AG04449 (cell line): Measurements from ENCODE around the gene KRT82.
"Not testable (repeated sequence)": the region's sequence is repeated elsewhere in the genome, so short reads cannot be mapped to it uniquely, and the experiment has no call there.

Source experiments
- CTCF ChIA-PET: fragments of 350-600 bp; formaldehyde crosslinking; extraction: SDS; loops from one replicate; lab custom pipeline; 2021; ENCODE audit warnings: antibody characterized with exemption; lab: Yijun Ruan, JAX
- POLR2A ChIA-PET: fragments of 400-600, 350-600 bp; formaldehyde crosslinking; extraction: SDS; loops from one replicate; lab custom pipeline; 2020; ENCODE audit warnings: antibody characterized with exemption, inconsistent platforms; lab: Yijun Ruan, JAX
- DNase-seq: peaks from one replicate; pipeline ENCODE4 v3.0.0-alpha.2; 2010; ENCODE audit warnings: low read depth, low spot score
- H3K4me3 ChIP-seq: 2 replicates; pipeline ENCODE4 v1.5.1; 2011; ENCODE audit warnings: low read depth, mild to moderate bottlenecking, control low read depth, low read length
- TF ChIP-seq, protein P1 (sequence below): IDR thresholded peaks from one replicate; pipeline ENCODE4 v1.5.1; 2011; ENCODE audit warnings: mild to moderate bottlenecking, moderate library complexity, low read length, control low read depth, inconsistent platforms; ENCODE audit not compliant: insufficient read depth; ENCODE audit errors: missing control alignments

KRT82 gene

DNA sequence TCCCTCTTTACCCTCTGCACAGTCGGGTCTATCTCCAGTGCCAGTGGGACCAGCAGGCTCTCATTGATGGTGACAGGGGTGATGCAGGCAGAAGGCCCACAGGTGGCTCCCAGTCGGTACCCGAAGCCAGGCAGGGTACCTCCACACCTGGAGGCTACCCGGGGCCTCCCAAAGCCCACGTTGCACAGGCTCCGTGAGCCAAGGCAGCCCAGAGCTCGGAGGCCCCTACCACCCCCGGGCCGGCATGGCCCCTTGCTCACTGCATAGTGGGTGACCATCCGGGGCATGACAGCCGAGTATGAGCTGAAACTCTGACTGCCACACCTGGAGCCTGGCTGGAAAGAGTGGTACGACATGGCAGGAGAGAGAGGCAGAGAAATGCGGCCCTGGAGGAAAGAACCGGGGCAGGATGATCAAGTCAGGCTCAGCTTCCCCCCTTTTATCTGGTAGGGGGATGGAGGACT lies at the start of gene KRT82:
TSS of gene KRT82 (minus strand) at position 414 of the 464 bp plus-strand sequence. CDS start at position 356, 58 bp downstream.
- POLR2A ChIA-PET = no interaction called here
- CTCF ChIA-PET = interaction anchor here (1.0 kb wide), 1 partner anchor 474 kb away, joined by 3 read pairs; no protein-coding TSS in a partner anchor
- H3K4me3 ChIP-seq = no peak within 1 kb of the TSS
- TF ChIP-seq, protein P1, sequence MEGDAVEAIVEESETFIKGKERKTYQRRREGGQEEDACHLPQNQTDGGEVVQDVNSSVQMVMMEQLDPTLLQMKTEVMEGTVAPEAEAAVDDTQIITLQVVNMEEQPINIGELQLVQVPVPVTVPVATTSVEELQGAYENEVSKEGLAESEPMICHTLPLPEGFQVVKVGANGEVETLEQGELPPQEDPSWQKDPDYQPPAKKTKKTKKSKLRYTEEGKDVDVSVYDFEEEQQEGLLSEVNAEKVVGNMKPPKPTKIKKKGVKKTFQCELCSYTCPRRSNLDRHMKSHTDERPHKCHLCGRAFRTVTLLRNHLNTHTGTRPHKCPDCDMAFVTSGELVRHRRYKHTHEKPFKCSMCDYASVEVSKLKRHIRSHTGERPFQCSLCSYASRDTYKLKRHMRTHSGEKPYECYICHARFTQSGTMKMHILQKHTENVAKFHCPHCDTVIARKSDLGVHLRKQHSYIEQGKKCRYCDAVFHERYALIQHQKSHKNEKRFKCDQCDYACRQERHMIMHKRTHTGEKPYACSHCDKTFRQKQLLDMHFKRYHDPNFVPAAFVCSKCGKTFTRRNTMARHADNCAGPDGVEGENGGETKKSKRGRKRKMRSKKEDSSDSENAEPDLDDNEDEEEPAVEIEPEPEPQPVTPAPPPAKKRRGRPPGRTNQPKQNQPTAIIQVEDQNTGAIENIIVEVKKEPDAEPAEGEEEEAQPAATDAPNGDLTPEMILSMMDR = no peak
- DNase-seq = no peak

DNA sequence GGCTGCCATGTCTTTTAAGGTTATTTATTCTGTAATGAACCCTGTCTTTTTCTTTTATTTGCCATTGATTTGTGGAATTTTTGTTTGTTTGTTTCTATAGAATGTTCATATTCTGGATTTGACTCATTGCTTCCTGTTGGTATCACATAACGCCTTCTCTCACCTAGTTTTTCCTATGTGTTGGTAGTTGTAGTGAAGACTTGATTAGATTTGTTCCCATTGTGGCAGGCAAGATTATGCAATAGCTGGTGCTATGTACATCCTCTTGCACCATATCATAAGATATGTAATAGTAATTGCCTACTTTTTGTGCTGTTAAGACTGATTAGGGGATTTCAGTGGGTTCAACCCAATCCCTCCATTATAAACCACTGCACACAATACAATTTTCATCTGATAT lies 49.7 kb upstream of the KRT82 start:
- CTCF ChIA-PET = interaction anchor here (1.0 kb wide), 1 partner anchor 10 kb away, joined by 3 read pairs; no protein-coding TSS in a partner anchor
- TF ChIP-seq, protein P1 = no peak
- POLR2A ChIA-PET = no interaction called here

DNA sequence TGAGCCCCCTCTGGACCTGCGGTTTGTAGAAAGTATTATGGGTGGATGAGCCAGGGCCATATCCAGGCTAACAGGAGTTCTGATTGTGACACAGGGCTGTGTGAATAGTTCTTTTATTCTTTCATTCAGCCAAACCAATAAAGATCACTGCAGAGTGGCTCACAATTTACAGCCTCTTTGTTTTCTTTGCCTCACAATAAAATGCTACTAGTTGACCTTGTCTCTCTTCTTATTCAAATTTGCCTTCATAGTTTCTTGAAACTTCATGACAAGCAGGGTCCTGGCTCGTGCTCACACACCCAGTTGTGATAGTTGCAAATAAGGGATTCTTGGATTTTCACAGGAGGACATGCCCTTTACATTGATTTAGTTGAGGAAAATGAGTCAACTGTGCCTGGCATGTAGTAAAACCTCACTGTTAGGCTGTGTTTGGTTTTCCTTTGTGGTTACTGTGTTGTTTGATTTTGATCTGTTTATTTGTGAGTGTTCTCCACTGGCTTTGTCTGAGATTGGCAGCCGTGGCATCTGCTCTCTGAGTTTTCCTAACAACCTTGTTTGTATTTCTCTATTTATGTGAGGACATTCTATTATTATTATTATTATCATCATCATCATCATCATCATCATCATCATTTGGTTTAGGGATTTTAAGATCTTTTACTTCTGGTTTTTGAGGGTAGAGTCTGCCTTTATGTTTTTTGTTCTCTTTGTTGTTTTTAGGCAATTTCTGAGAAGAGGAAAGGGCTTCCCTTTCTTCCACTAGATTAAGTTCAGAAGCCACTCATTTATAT lies 48.5 kb upstream of the KRT82 start:
- ChIA-PET CTCF (interaction anchor here (1.0 kb wide), 1 partner anchor 9 kb away, joined by 3 read pairs; no protein-coding TSS in a partner anchor), POLR2A (no interaction called here)
- no peak overlapping the region for H3K4me3 ChIP-seq
- no peak for DNase-seq
- TF ChIP-seq, protein P1 = no peak

More for the DNA sequence above, 49.7 kb upstream of the KRT82 start:
- no peak overlapping the region for H3K4me3 ChIP-seq
- no peak for DNase-seq

DNA sequence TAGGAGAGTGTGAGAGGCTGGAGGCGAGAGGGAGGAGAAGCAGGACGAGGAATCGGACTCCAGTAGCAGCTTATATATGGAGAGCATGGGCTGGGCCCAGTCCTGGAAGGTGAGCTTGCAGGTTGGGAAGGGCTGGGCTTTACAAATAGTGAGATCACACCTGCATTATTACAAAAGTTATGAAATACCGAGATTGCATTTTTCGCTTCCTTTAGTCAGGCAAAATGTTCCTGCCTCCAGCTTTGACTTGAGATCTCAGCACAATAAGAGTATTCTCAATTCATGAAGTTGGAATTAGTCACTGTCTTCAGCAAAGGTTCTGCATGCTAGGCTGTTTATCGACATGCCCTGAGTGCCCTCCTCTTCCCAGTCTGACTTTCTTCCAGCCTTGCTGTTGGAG lies 46.0 kb upstream of the KRT82 start, which contains the start of gene KRT6B:
TSS of gene KRT6B (minus strand) at position 46 of the 400 bp plus-strand sequence. CDS start 68 bp downstream, outside the sequence.
- CTCF ChIA-PET = no interaction called here
- no peak for DNase-seq
- POLR2A ChIA-PET = no interaction called here
- TF ChIP-seq, protein P1 = no peak
- H3K4me3 ChIP-seq = no peak within 1 kb of the TSS

- TF ChIP-seq, protein P1 = no peak
- POLR2A ChIA-PET = no interaction called here
- CTCF ChIA-PET = no interaction called here
- no peak for DNase-seq
- H3K4me3 ChIP-seq = no peak overlapping the region
Measured at GRCh38 chr12:52448228-52448627, 42.1 kb upstream of the KRT82 start.

- H3K4me3 ChIP-seq, CTCF ChIA-PET, POLR2A ChIA-PET, DNase-seq: not testable (repeated sequence)
Measured at GRCh38 chr12:52447196-52447595, 41.1 kb upstream of the KRT82 start.
